Measurements from ENCODE around the gene M1AP. TPM values are rescaled to one million over a fixed set of nuclear protein-coding genes. Genes with fewer than 3 reads are reported as not detected.
A peak's percentile ranks its signal among the peaks of the same experiment; 100 is the strongest.

M1AP gene
- total RNA-seq, 2 experiments from 2014 or later = not detected

GRCh38 chr2:74602586-74603281, 45.4 kb downstream of the M1AP start:
- DNase-seq = peak; percentile 48
- H3K27ac Mint-ChIP-seq = peak overlapping the region; percentile 81
- peaks cover 25% of the 10 kb centered on the region for H3K4me1 Mint-ChIP-seq
- peaks cover 26% of the 10 kb centered on the region for H3K27me3 Mint-ChIP-seq
- peak; percentile 74 for ATAC-seq
- peak overlapping the region; percentile 39 for H3K4me3 Mint-ChIP-seq
- CTCF ChIA-PET = interaction anchor here (1.1 to 6.8 kb wide), 3 partner anchors 14 to 120 kb away, joined by 3 to 71 read pairs (median 5); partner anchors contain the start of genes CCDC142 and TTC31
- H3K9me3 Mint-ChIP-seq (ENCODE audit: low read depth) = no peaks in the 10 kb centered on the region
- H3K36me3 Mint-ChIP-seq = peaks cover 2% of the 10 kb centered on the region

DNA sequence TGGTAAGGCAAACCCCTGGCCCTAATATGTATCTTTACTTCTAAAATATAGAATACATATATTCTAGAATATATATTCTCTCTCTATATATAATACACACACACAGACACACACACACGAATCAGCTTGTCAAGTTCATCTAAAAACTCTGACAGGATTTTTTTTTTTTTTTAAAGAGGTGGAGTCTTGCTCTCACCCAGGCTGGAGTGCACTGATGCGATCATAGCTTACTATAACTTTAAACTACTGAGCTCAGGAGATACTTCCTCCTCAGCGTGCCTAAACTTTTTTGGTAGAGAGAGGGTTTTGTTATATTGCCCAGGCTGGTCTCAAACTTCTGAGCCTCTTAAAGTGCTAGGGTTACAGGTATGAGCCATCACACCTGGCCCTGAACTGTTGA, 48.5 kb downstream of the M1AP start:
- ATAC-seq (no peak), DNase-seq (no peak)
- no peak overlapping the region for H3K27ac Mint-ChIP-seq
- CTCF ChIA-PET = interaction anchor here (1.2 to 6.8 kb wide), 2 partner anchors 11 to 494 kb away, joined by 3 to 71 read pairs; no protein-coding TSS in a partner anchor
- H3K9me3 Mint-ChIP-seq (ENCODE audit: low read depth) = no peaks in the 10 kb centered on the region
- H3K4me1 Mint-ChIP-seq = peaks cover 25% of the 10 kb centered on the region
- peaks cover 2% of the 10 kb centered on the region for H3K36me3 Mint-ChIP-seq
- peaks cover 36% of the 10 kb centered on the region for H3K27me3 Mint-ChIP-seq
- H3K4me3 Mint-ChIP-seq = no peak overlapping the region

DNA sequence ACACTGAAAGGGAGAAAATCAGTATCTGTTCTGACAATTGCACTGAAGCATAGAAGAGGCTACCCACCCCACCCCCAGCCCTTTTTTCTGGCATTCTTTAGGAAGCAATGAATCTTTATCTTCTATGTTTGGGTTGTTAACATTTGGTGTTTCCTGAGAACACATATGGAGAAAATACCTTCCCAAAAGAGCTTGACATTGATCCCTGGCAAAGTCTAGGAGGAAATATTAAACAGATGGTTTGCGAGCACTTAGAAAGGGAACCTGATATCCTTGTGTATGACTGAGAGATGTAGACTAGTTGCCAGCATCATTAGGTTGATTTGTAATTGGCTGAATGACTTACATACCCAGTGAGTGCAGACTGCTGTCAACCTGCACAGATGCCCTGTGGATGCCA, 50.7 kb downstream of the M1AP start:
- peaks cover 46% of the 10 kb centered on the region for H3K27me3 Mint-ChIP-seq
- DNase-seq (no peak), ATAC-seq (no peak)
- CTCF ChIA-PET = interaction anchor here (6.8 kb wide), 1 partner anchor 9 kb away, joined by 71 read pairs; no protein-coding TSS in a partner anchor
- no peaks in the 10 kb centered on the region for H3K36me3 Mint-ChIP-seq
- H3K4me3 Mint-ChIP-seq = no peak overlapping the region
- no peak overlapping the region for H3K27ac Mint-ChIP-seq
- H3K4me1 Mint-ChIP-seq = peaks cover 7% of the 10 kb centered on the region
- no peaks in the 10 kb centered on the region for H3K9me3 Mint-ChIP-seq (ENCODE audit: low read depth)

DNA sequence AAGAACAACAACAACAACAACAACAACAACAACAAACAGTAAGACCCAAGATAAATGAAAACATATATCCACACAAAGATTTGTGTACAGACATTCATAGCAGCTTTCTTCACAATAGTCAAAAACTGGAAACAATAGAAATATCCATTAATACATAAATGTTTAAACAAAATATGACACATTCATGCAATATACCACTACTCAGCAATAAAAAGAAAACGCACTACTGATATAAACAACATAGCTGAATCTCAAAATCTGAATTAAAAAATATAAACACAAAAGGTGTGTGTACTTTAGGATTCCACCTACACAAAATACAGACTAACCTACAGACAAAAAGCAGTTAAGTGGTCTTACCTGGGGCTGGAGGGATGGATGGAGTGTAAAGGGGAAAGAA, 51.5 kb downstream of the M1AP start:
- Mint-ChIP-seq H3K36me3 (no peaks in the 10 kb centered on the region), H3K4me1 (peaks cover 2% of the 10 kb centered on the region), H3K9me3 (ENCODE audit: low read depth) (no peaks in the 10 kb centered on the region), H3K4me3 (no peak overlapping the region), H3K27ac (no peak overlapping the region), H3K27me3 (peaks cover 46% of the 10 kb centered on the region)
- no peak for ATAC-seq
- DNase-seq = no peak
- CTCF ChIA-PET = interaction anchor here (6.8 kb wide), 1 partner anchor 8 kb away, joined by 71 read pairs; no protein-coding TSS in a partner anchor

DNA sequence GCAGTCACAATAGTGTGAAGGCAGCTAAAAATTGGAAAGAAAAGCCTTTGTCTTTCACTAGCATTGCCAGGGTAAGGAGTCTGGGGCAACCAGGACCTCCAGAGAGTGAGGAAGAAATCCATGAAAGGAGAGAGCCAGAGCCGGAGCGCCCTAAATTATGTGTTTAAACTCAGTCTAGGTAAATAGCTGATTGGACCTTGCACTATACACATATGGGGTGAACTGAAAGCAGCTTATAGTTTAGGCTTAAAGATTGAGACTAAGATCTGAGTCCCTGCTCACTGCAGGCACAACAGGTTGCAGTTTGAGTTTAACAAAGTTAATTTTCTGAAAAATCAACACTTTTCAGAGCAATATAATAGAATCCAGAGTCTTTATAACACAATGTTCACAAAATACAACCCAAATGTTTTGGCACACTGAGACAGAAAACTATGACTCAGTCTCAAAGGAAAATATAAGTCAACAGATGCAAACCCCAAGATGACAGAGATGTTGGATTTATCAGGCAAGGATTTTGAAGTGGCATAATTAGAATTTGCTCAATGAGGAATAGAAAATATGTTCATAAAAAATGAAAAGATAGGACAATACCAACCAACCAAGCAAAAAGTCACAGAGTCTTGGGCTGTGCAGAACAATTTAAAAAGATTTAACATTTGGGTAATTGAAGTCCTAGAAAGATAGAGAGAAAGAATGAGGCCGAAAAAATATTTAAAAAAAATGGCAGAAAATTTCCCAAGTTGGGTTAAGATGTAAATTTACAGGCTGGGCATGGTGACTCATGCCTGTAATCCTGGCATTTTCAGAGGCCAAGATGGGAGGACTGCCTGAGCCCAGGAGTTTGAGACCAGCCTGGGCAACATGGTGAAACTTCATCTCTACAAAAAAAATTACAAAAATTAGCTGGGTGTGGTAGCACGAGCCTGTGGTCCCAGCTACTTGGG, 54.0 kb downstream of the M1AP start:
- DNase-seq = no peak
- Mint-ChIP-seq H3K9me3 (ENCODE audit: low read depth) (no peaks in the 10 kb centered on the region), H3K4me3 (no peak overlapping the region), H3K27ac (no peak overlapping the region), H3K27me3 (peaks cover 60% of the 10 kb centered on the region), H3K4me1 (peaks cover 2% of the 10 kb centered on the region), H3K36me3 (no peaks in the 10 kb centered on the region)
- CTCF ChIA-PET = no interaction called here
- no peak for ATAC-seq

DNA sequence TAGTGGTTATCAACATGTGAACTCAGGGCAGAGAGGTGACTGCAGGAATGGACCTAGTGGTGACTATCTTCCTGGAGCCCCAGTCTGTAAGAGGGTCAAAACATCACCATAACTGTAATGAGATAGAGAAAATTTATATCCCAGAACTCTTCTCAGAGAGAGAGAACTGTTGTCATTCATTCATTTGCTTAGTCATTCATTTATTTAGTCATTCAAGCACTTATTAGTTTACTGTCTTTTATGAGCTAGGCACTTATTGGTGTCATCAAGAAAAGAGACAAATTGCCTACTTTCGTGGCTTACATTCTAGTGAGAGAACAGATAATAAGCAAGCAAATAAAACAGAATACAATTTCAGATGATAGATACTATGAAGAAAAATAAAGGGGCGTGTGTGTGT, 59.5 kb downstream of the M1AP start:
- CTCF ChIA-PET = interaction anchor here (0.6 to 10.6 kb wide), 18 partner anchors 11 to 764 kb away, joined by 3 to 124 read pairs (median 7); partner anchors contain the start of genes AUP1, CCDC142, DOK1 and HTRA2
- Mint-ChIP-seq H3K36me3 (no peaks in the 10 kb centered on the region), H3K27me3 (peaks cover 33% of the 10 kb centered on the region), H3K4me1 (peaks cover 31% of the 10 kb centered on the region), H3K4me3 (no peak overlapping the region), H3K27ac (no peak overlapping the region), H3K9me3 (ENCODE audit: low read depth) (no peaks in the 10 kb centered on the region)
- ATAC-seq = no peak
- no peak for DNase-seq

GRCh38 chr2:74587664-74588277, 60.4 kb downstream of the M1AP start:
- DNase-seq (peak; percentile 79), ATAC-seq (peak; percentile 68)
- CTCF ChIA-PET = interaction anchor here (0.6 to 10.6 kb wide), 19 partner anchors 12 to 763 kb away, joined by 3 to 124 read pairs (median 9); partner anchors contain the start of genes AUP1, CCDC142, DOK1 and HTRA2
- peaks cover 27% of the 10 kb centered on the region for H3K27me3 Mint-ChIP-seq
- peak overlapping the region; percentile 26 for H3K27ac Mint-ChIP-seq
- no peaks in the 10 kb centered on the region for H3K9me3 Mint-ChIP-seq (ENCODE audit: low read depth)
- H3K36me3 Mint-ChIP-seq = no peaks in the 10 kb centered on the region
- peaks cover 37% of the 10 kb centered on the region for H3K4me1 Mint-ChIP-seq
- H3K4me3 Mint-ChIP-seq = no peak overlapping the region

DNA sequence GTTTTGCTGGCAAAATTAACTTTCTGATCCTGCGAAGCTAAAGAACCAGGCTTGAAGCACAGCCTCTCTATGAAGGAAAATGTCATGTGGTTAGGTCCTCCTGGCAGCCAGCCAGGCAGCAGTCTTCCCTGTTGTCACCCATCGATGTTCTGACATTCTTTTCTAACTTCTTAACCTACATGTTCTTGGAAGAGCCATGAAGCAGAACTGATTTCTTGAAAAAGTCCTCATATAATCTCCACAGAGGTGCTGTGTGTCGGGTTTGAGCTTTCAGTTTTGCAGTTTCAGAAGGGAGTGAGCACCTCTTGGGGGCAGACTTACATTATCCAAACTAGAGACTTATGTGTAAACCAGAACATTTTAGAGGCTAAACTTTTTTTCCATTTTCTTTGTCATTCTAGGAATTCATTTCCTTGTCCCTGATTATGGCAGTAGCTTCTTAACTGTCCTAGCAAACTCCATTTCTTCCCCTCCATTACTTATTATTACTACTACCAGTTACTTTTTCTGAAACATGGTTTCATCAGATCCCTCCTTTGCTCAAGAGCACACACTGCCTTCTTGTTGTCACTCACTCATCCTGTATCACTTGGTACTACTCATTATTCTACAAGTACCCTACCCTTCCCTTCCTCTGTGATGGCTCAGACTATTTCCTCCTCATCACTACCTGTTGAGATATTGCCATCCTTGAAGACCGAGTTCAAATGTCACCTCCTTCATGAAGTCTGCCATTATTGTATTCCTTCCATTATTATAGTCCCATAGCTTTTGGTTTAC, 62.5 kb downstream of the M1AP start:
- H3K9me3 Mint-ChIP-seq (ENCODE audit: low read depth) = no peaks in the 10 kb centered on the region
- peaks cover 37% of the 10 kb centered on the region for H3K4me1 Mint-ChIP-seq
- no peaks in the 10 kb centered on the region for H3K36me3 Mint-ChIP-seq
- H3K4me3 Mint-ChIP-seq = peak overlapping the region; percentile 61
- peak; percentile 68 for ATAC-seq
- peaks cover 13% of the 10 kb centered on the region for H3K27me3 Mint-ChIP-seq
- CTCF ChIA-PET = interaction anchor here (0.7 to 10.6 kb wide), 26 partner anchors 9 to 336 kb away, joined by 3 to 124 read pairs (median 4); partner anchors contain the start of genes AUP1, C2orf81, CCDC142 and DOK1
- peak; percentile 58 for DNase-seq
- peak overlapping the region; percentile 88 for H3K27ac Mint-ChIP-seq

DNA sequence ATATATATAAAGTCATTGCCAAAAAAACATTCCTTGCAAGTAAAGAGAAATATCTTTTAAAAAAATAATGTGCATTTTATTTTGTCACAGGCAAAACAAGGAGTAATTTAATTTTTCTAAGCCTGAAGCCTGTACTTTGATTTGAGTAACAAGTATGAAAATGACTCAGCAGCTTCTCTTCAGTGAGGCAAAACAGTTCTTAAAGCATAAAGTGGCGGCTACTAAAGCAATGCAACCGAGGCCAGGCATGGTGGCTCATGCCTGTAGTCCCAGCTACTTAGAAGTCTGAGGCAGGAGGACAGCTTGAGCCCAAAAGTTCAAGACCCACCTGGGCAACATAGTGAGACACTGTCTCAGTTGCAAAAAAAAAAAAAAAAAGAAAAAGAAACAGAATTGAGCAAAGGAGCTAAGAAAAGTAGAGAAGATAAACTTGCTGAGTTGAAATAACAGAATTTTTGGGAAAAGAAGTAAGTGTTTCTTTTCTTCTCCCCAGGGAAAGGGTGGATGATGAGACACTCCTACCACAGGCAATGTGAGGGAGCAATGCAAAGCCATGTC, 64.0 kb downstream of the M1AP start:
- CTCF ChIA-PET = interaction anchor here (0.6 to 10.6 kb wide), 14 partner anchors 10 to 1484 kb away, joined by 3 to 124 read pairs (median 5); partner anchors contain the start of genes AUP1, CCDC142, DOK1 and HTRA2
- Mint-ChIP-seq H3K27me3 (peaks cover 4% of the 10 kb centered on the region), H3K36me3 (no peaks in the 10 kb centered on the region), H3K4me1 (peaks cover 37% of the 10 kb centered on the region), H3K9me3 (ENCODE audit: low read depth) (no peaks in the 10 kb centered on the region), H3K27ac (peak overlapping the region; percentile 75), H3K4me3 (peak overlapping the region; percentile 5)
- peak; percentile 72 for ATAC-seq
- peak; percentile 66 for DNase-seq

- ATAC-seq = no peak
- H3K9me3 Mint-ChIP-seq (ENCODE audit: low read depth) = no peaks in the 10 kb centered on the region
- H3K36me3 Mint-ChIP-seq = no peaks in the 10 kb centered on the region
- peak overlapping the region; percentile 14 for H3K27ac Mint-ChIP-seq
- H3K4me3 Mint-ChIP-seq = no peak overlapping the region
- H3K27me3 Mint-ChIP-seq = no peaks in the 10 kb centered on the region
- DNase-seq = no peak
- peaks cover 41% of the 10 kb centered on the region for H3K4me1 Mint-ChIP-seq
- CTCF ChIA-PET = interaction anchor here (0.8 to 10.6 kb wide), 9 partner anchors 10 to 192 kb away, joined by 3 to 124 read pairs (median 5); partner anchors contain the start of genes AUP1, CCDC142, DOK1 and HTRA2
Measured at GRCh38 chr2:74583504-74583903, 64.6 kb downstream of the M1AP start.

DNA sequence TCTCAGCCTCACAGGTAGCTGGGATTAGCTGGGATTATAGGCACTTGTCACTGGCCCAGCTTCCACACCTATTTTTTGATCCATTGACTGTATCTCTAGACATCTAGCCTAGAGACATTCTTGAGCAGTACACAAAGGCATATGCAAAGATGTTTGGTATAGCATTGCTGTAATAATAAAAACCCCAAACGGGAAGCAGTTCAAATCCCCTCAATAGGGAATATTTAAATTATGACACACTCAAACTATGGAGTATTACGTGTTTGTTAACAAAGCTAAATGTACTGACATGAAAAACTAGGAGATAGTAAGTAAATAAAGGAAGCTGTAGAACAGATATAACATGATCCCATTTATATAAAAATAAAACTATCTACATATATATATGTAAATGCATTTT, 65.9 kb downstream of the M1AP start:
- H3K27ac Mint-ChIP-seq = no peak overlapping the region
- CTCF ChIA-PET = interaction anchor here (1.5 to 10.6 kb wide), 5 partner anchors 16 to 99 kb away, joined by 5 to 124 read pairs (median 79); partner anchors contain the start of genes AUP1, CCDC142, DOK1 and HTRA2
- H3K4me1 Mint-ChIP-seq = peaks cover 47% of the 10 kb centered on the region
- no peaks in the 10 kb centered on the region for H3K27me3 Mint-ChIP-seq
- no peak overlapping the region for H3K4me3 Mint-ChIP-seq
- no peak for DNase-seq
- no peaks in the 10 kb centered on the region for H3K36me3 Mint-ChIP-seq
- ATAC-seq = no peak
- no peaks in the 10 kb centered on the region for H3K9me3 Mint-ChIP-seq (ENCODE audit: low read depth)

GRCh38 chr2:74581463-74581862, 66.7 kb downstream of the M1AP start:
- H3K4me3 Mint-ChIP-seq = no peak overlapping the region
- DNase-seq (no peak), ATAC-seq (no peak)
- H3K27me3 Mint-ChIP-seq = no peaks in the 10 kb centered on the region
- H3K4me1 Mint-ChIP-seq = peaks cover 54% of the 10 kb centered on the region
- H3K9me3 Mint-ChIP-seq (ENCODE audit: low read depth) = no peaks in the 10 kb centered on the region
- H3K27ac Mint-ChIP-seq = no peak overlapping the region
- H3K36me3 Mint-ChIP-seq = no peaks in the 10 kb centered on the region
- CTCF ChIA-PET = interaction anchor here (10.2 to 10.6 kb wide), 2 partner anchors 32 to 50 kb away, joined by 98 to 124 read pairs; partner anchors contain the start of genes AUP1, DOK1, HTRA2 and LOXL3
